Activated CD8-positive, alpha-beta T cell treated with anti-CD3 and anti-CD28 coated beads, Interleukin-2, amount 10 ng/mL, durations not matched to agents 7 days and 5 days (primary cell): ENCODE measurements around the gene MTG1. TPM values are rescaled to one million over a fixed set of nuclear protein-coding genes. Genes with fewer than 3 reads are reported as not detected.
"Not testable (repeated sequence)": the region's sequence is repeated elsewhere in the genome, so short reads cannot be mapped to it uniquely, and the experiment has no call there.

Source experiments
- ATAC-seq: fragments of 150-1000 bp; cut with Tn5 transposase; one replicate; pipeline ENCODE4 v1.10.0; 2021; ENCODE audit warnings: moderate library complexity
- CTCF ChIA-PET: fragments of 350-600 bp; sonication (Branson Sonifier 250); formaldehyde crosslinking; loops from one replicate; lab custom pipeline; 2021; ENCODE audit warnings: antibody characterized with exemption; lab: Charles Lee
- POLR2A ChIA-PET: fragments of 350-600 bp; sonication (Branson Sonifier 250); formaldehyde crosslinking; loops from one replicate; lab custom pipeline; 2021; ENCODE audit warnings: antibody characterized with exemption; lab: Charles Lee
- DNase-seq: peaks from one replicate; pipeline ENCODE4 v3.0.0-alpha.2; 2020
- H3K27ac Mint-ChIP-seq: one replicate; pipeline ENCODE4 v1.8.0; 2021; ENCODE audit warnings: mild to moderate bottlenecking, mixed read lengths
- H3K27me3 Mint-ChIP-seq: one replicate; pipeline ENCODE4 v1.8.0; 2021; ENCODE audit warnings: low read depth, mixed read lengths
- H3K36me3 Mint-ChIP-seq: one replicate; pipeline ENCODE4 v1.8.0; 2021; ENCODE audit warnings: low read depth, mixed read lengths
- H3K4me1 Mint-ChIP-seq: one replicate; pipeline ENCODE4 v1.8.0; 2021; ENCODE audit warnings: low read depth, mixed read lengths
- H3K4me3 Mint-ChIP-seq: one replicate; pipeline ENCODE4 v1.8.0; 2021; ENCODE audit warnings: mild to moderate bottlenecking, mixed read lengths
- H3K9me3 Mint-ChIP-seq: one replicate; pipeline ENCODE4 v1.8.0; 2022; ENCODE audit warnings: mixed read lengths; ENCODE audit not compliant: insufficient read depth
- total RNA-seq, 2 experiments: library from RNA; stranded (reverse); gene quantifications; one replicate each; pipeline ENCODE4 v1.2.3, GENCODE V29; 2021

The MTG1 gene
- total RNA-seq, 2 experiments from 2014 or later: 51.8 to 54.8 TPM

DNA sequence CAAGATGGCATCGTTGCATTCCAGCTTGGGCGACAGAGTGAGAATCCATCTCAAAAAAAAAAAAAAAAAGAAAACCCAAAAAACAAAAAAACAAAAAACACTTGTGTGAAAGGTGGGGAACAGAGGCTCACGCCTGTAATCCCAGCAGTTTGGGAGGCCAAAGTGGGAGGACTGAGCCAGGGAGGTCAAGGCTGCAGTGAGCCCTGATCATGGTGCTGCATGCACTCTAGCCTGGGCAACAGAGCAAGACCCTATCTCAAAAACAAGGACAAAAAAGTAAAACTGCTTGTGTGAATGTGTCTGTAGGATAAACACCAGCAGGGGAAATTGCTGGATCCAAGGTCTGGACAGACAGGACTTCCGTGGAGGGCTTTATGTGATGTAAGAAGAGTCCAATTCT, 10.4 kb upstream of the MTG1 start:
- CTCF ChIA-PET: no interaction called here
- no peaks in the 10 kb centered on the region for H3K9me3 Mint-ChIP-seq
- H3K27ac Mint-ChIP-seq: no peak overlapping the region
- H3K27me3 Mint-ChIP-seq: no peaks in the 10 kb centered on the region
- DNase-seq (no peak), ATAC-seq (no peak)
- H3K4me3 Mint-ChIP-seq: no peak overlapping the region
- no peaks in the 10 kb centered on the region for H3K36me3 Mint-ChIP-seq
- POLR2A ChIA-PET: no interaction called here
- H3K4me1 Mint-ChIP-seq: peaks cover 14% of the 10 kb centered on the region

GRCh38 chr10:133384071-133384470, 9.9 kb upstream of the MTG1 start:
- ChIA-PET CTCF (no interaction called here), POLR2A (no interaction called here)
- Mint-ChIP-seq H3K36me3 (peaks cover 3% of the 10 kb centered on the region), H3K27ac (no peak overlapping the region), H3K4me3 (no peak overlapping the region), H3K27me3 (no peaks in the 10 kb centered on the region), H3K4me1 (peaks cover 19% of the 10 kb centered on the region), H3K9me3 (no peaks in the 10 kb centered on the region)
- DNase-seq (no peak), ATAC-seq (no peak)

DNA sequence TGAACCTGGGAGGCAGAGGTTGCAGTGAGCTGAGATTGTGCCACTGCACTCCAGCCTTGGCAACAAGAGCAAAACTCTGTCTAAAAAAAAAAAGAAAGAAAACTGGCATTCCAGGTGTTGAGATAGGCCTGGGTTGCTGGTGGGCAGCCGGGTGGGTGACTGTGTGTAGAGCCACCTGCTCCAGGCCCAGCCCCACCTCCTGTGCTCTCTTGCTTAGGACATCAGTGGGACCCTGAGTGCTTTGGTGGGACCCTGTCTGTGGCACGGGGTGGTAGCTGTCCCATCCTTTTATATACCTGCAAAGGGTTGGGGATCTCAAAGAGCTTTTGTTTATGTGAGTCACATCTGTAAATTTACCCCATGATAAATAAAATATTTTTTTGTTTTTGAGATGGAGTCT, 8.7 kb upstream of the MTG1 start:
- Mint-ChIP-seq H3K36me3 (peaks cover 3% of the 10 kb centered on the region), H3K9me3 (no peaks in the 10 kb centered on the region), H3K4me1 (peaks cover 24% of the 10 kb centered on the region), H3K27ac (no peak overlapping the region), H3K27me3 (no peaks in the 10 kb centered on the region), H3K4me3 (no peak overlapping the region)
- ChIA-PET CTCF (no interaction called here), POLR2A (no interaction called here)
- DNase-seq (no peak), ATAC-seq (no peak)

DNA sequence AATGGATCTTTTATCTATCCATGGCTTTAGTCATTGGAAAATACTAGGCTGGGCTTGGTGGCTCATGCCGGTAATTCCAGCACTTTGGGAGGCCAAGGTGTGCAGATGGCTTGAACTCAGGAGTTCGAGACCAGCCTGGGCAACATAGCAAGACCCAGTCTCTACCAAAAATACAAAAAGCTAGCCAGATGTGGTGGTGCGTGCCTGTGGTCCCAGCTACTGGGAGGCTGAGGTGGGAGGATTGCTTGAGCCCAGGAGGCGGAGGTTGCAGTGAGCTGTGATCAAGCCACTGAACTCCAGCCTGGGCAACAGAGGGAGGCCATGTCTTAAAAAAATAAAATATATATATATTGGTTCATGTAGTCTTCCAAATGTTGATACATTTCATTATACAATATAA, 7.0 kb upstream of the MTG1 start:
- CTCF ChIA-PET: interaction anchor here (2.6 kb wide), 1 partner anchor 57 kb away, joined by 10 read pairs; no protein-coding TSS in a partner anchor
- POLR2A ChIA-PET: interaction anchor here (1.0 kb wide), 1 partner anchor 25 kb away, joined by 3 read pairs; no protein-coding TSS in a partner anchor
- not testable (repeated sequence) for DNase-seq, H3K9me3 Mint-ChIP-seq, ATAC-seq, H3K27ac Mint-ChIP-seq, H3K4me3 Mint-ChIP-seq, H3K36me3 Mint-ChIP-seq, H3K27me3 Mint-ChIP-seq
- peaks cover 41% of the 10 kb centered on the region for H3K4me1 Mint-ChIP-seq

- ATAC-seq (no peak), DNase-seq (no peak)
- H3K27ac Mint-ChIP-seq: peak overlapping the region; percentile 99
- peaks cover 3% of the 10 kb centered on the region for H3K36me3 Mint-ChIP-seq
- peak overlapping the region; percentile 87 for H3K4me3 Mint-ChIP-seq
- POLR2A ChIA-PET: interaction anchor here (0.6 to 2.8 kb wide), 6 partner anchors 8 to 226 kb away, joined by 3 to 18 read pairs (median 5); partner anchors contain the start of genes FUOM and PAOX
- H3K27me3 Mint-ChIP-seq: no peaks in the 10 kb centered on the region
- peaks cover 43% of the 10 kb centered on the region for H3K4me1 Mint-ChIP-seq
- no peaks in the 10 kb centered on the region for H3K9me3 Mint-ChIP-seq
- CTCF ChIA-PET: interaction anchor here (0.5 to 2.6 kb wide), 3 partner anchors 59 to 81 kb away, joined by 3 to 10 read pairs (median 5); no protein-coding TSS in a partner anchor
Observed at GRCh38 chr10:133388236-133388972, 5.6 kb upstream of the MTG1 start.

DNA sequence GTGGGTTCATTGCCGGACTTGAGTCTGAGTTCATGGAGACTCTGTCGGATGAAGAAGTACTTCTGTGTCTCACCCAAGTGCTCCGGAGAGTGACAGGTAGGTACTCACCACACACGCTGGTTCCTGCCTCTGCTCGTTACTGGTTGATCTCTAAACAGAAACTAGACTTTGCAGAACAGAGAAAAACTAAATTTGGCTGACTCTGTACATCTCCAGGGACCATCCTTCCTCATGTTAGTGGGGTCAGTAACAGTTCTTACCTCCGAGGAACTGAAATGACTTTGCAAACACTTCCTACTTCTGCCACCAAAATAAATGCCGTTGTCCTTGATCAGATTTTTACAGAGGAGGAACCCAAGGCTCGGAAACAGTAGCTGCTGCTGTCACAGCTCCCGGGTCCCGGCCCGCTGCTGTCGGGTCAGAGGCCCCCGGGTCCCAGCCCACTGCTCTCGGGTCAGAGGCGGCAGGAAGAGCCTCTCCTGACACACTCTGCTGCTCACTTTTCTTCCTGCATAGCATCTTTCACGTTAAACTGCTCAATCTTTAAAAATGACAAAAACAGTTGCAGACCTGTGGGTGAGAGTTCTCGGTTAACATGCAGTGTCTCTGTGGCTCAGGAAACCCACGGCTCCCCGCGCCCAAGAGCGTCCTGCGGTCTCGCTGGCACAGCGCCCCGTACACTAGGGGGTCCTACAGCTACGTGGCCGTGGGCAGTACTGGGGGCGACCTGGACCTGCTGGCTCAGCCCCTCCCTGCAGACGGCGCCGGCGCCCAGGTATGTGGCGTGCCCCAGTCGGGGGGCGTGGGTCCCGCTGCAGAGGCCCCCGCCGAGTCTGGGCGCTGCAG, 4.8 kb upstream of the MTG1 start:
- CTCF ChIA-PET: interaction anchor here (1.5 to 2.5 kb wide), 3 partner anchors 12 to 81 kb away, joined by 5 to 8 read pairs (median 7); no protein-coding TSS in a partner anchor
- ATAC-seq (peak; percentile 62), DNase-seq (peak; percentile 75)

GRCh38 chr10:133390597-133391248, 3.2 kb upstream of the MTG1 start:
- H3K4me1 Mint-ChIP-seq: peaks cover 56% of the 10 kb centered on the region
- H3K4me3 Mint-ChIP-seq: peak overlapping the region; percentile 75
- no peak for ATAC-seq
- ChIA-PET CTCF (interaction anchor here (0.7 to 2.5 kb wide), 5 partner anchors 10 to 83 kb away, joined by 3 to 8 read pairs (median 6); no protein-coding TSS in a partner anchor), POLR2A (interaction anchor here (0.7 to 2.8 kb wide), 5 partner anchors 10 to 350 kb away, joined by 3 to 18 read pairs (median 5); partner anchors contain the start of genes FUOM and PAOX)
- DNase-seq: no peak
- H3K9me3 Mint-ChIP-seq: no peaks in the 10 kb centered on the region
- no peaks in the 10 kb centered on the region for H3K27me3 Mint-ChIP-seq
- peak overlapping the region; percentile 99 for H3K27ac Mint-ChIP-seq
- peaks cover 13% of the 10 kb centered on the region for H3K36me3 Mint-ChIP-seq

More for the DNA sequence above, 4.8 kb upstream of the MTG1 start:
- Mint-ChIP-seq H3K36me3 (peaks cover 3% of the 10 kb centered on the region), H3K27ac (peak overlapping the region; percentile 99), H3K9me3 (no peaks in the 10 kb centered on the region), H3K4me1 (peaks cover 44% of the 10 kb centered on the region), H3K27me3 (no peaks in the 10 kb centered on the region), H3K4me3 (peak overlapping the region; percentile 87)
- POLR2A ChIA-PET: interaction anchor here (0.6 to 2.8 kb wide), 9 partner anchors 9 to 225 kb away, joined by 3 to 18 read pairs (median 3); partner anchors contain the start of genes FUOM and PAOX

GRCh38 chr10:133391249-133391635, 2.7 kb upstream of the MTG1 start:
- Mint-ChIP-seq H3K27ac (peak overlapping the region; percentile 99), H3K36me3 (peaks cover 15% of the 10 kb centered on the region), H3K9me3 (no peaks in the 10 kb centered on the region), H3K27me3 (no peaks in the 10 kb centered on the region), H3K4me3 (no peak overlapping the region), H3K4me1 (peaks cover 57% of the 10 kb centered on the region)
- ChIA-PET CTCF (interaction anchor here (0.7 to 2.5 kb wide), 4 partner anchors 10 to 83 kb away, joined by 3 to 8 read pairs (median 4); no protein-coding TSS in a partner anchor), POLR2A (interaction anchor here (0.7 to 2.7 kb wide), 3 partner anchors 11 to 351 kb away, joined by 3 to 18 read pairs (median 3); partner anchors contain the start of gene PAOX)
- ATAC-seq (no peak), DNase-seq (peak; percentile 13)

GRCh38 chr10:133391761-133392518, 2.0 kb upstream of the MTG1 start:
- ChIA-PET POLR2A (interaction anchor here (0.7 to 0.8 kb wide), 2 partner anchors 12 to 351 kb away, joined by 3 read pairs; no protein-coding TSS in a partner anchor), CTCF (interaction anchor here (1.3 to 2.5 kb wide), 2 partner anchors 9 to 62 kb away, joined by 3 to 8 read pairs; no protein-coding TSS in a partner anchor)
- H3K4me1 Mint-ChIP-seq: peaks cover 58% of the 10 kb centered on the region
- H3K27me3 Mint-ChIP-seq: no peaks in the 10 kb centered on the region
- no peaks in the 10 kb centered on the region for H3K9me3 Mint-ChIP-seq
- peak; percentile 21 for DNase-seq
- peak overlapping the region; percentile 99 for H3K27ac Mint-ChIP-seq
- peaks cover 19% of the 10 kb centered on the region for H3K36me3 Mint-ChIP-seq
- H3K4me3 Mint-ChIP-seq: peak overlapping the region; percentile 15
- ATAC-seq: no peak

- ATAC-seq (no peak), DNase-seq (no peak)
- Mint-ChIP-seq H3K27me3 (no peaks in the 10 kb centered on the region), H3K4me3 (peak overlapping the region; percentile 91), H3K9me3 (no peaks in the 10 kb centered on the region), H3K27ac (peak overlapping the region; percentile 77), H3K36me3 (peaks cover 33% of the 10 kb centered on the region), H3K4me1 (peaks cover 55% of the 10 kb centered on the region)
- CTCF ChIA-PET: no interaction called here
- POLR2A ChIA-PET: no interaction called here
Observed at GRCh38 chr10:133393401-133394063, 425 bp upstream of the MTG1 start.
